K562 (cell line): ENCODE results near the gene ZBTB39. TPM values are rescaled to one million over a fixed set of nuclear protein-coding genes. Genes with fewer than 3 reads are reported as not detected.

ENCODE experiments used
- CREB1 ChIP-seq, 2 experiments: sonication (generic) in 1 of 2; formaldehyde crosslinking in 1 of 2; IDR thresholded peaks; 2 replicates each; pipeline versions ENCODE4 v1.6.1 to v1.8.0; 2012 to 2022; ENCODE audit warnings: inconsistent platforms in 1 of 2, mild to moderate bottlenecking in 1 of 2, missing genetic modification reagents in 1 of 2, moderate library complexity in 1 of 2
- ELF2 ChIP-seq: fragments of 250-450 bp; sonication (Bioruptor Pico); IDR thresholded peaks from 2 replicates; pipeline ENCODE4 v1.5.0; 2021; ENCODE audit warnings: mild to moderate bottlenecking
- HMGXB4 ChIP-seq: sonication (generic); formaldehyde crosslinking; IDR thresholded peaks from 2 replicates; pipeline ENCODE4 v1.8.1; 2023; ENCODE audit warnings: mild to moderate bottlenecking, missing genetic modification reagents
- POLR3A ChIP-seq: IDR thresholded peaks from 2 replicates; pipeline ENCODE4 v1.6.1; 2011; ENCODE audit warnings: borderline replicate concordance, mild to moderate bottlenecking, moderate library complexity; ENCODE audit not compliant: insufficient read length, insufficient read depth; ENCODE audit errors: extremely low read depth
- PRPF4 ChIP-seq: fragments of 200-400 bp; formaldehyde crosslinking; IDR thresholded peaks from one replicate; pipeline ENCODE4 v1.6.1; 2017; ENCODE audit warnings: low read length, low read depth, mild to moderate bottlenecking; ENCODE audit not compliant: insufficient read depth, poor library complexity, severe bottlenecking
- PYGO2 ChIP-seq: fragments of 450-650 bp; IDR thresholded peaks from 2 replicates; pipeline ENCODE4 v1.6.1; 2016; ENCODE audit warnings: mild to moderate bottlenecking, missing genetic modification characterization, moderate library complexity, missing compliant biosample characterization
- SAP30 ChIP-seq: fragments of 200-600 bp; sonication (generic); IDR thresholded peaks from 2 replicates; pipeline ENCODE4 v1.6.1; 2012; ENCODE audit warnings: borderline replicate concordance, low read depth, mild to moderate bottlenecking, moderate library complexity, low read length, control low read depth, inconsistent platforms; ENCODE audit not compliant: insufficient read depth, poor library complexity, severe bottlenecking
- USF2 ChIP-seq: sonication (generic); formaldehyde crosslinking; IDR thresholded peaks from 2 replicates; pipeline ENCODE4 v1.5.0; 2020; ENCODE audit warnings: missing genetic modification reagents
- ZBTB49 ChIP-seq: sonication (generic); formaldehyde crosslinking; IDR thresholded peaks from 2 replicates; pipeline ENCODE4 v1.8.0; 2022; ENCODE audit warnings: missing genetic modification reagents, mild to moderate bottlenecking, borderline replicate concordance
- ZBTB7A ChIP-seq: IDR thresholded peaks from 2 replicates; pipeline ENCODE4 v1.6.1; 2011; ENCODE audit warnings: low read depth, mild to moderate bottlenecking, low read length, moderate library complexity, borderline replicate concordance; ENCODE audit not compliant: control insufficient read depth
- ZNF512 ChIP-seq: IDR thresholded peaks from 2 replicates; pipeline ENCODE4 v1.6.1; 2016; ENCODE audit warnings: missing genetic modification characterization, missing compliant biosample characterization
- polyA plus RNA-seq, 8 experiments: library from polyadenylated mRNA; depleted of rRNA in 4 of 8; stranded (reverse) in 5 of 8; unstranded in 3 of 8; fragments of >200 nt; fragmentation: Nextera tagmentation in 2 of 8; fragmentation: Illumina TruSeq in 1 of 8; extraction: Ambion mirVana in 2 of 8; extraction: Trizol in 1 of 8; gene quantifications; 2 replicates each; pipeline versions ENCODE4 v1.2.1 to v1.2.3, GENCODE V29; 2011 to 2014; ENCODE audit warnings: inconsistent platforms in 1 of 8, missing spikeins in 1 of 8
- total RNA-seq, 7 experiments: library from RNA; depleted of rRNA in 6 of 7; stranded (reverse); fragments of >200 nt in 6 of 7; fragmentation: Illumina TruSeq in 2 of 7; extraction: Trizol in 2 of 7; gene quantifications; 2 replicates each; pipeline versions ENCODE4 v1.2.1 to v1.2.3, GENCODE V29; 2011 to 2021; ENCODE audit warnings: low replicate concordance in 1 of 7
- TF ChIP-seq, protein P1 (sequence below): fragments of 150-350 bp; IDR thresholded peaks from 2 replicates; pipeline ENCODE4 v1.6.1; 2014; ENCODE audit warnings: low read depth, mild to moderate bottlenecking, low read length, borderline replicate concordance

Gene ZBTB39
- total and polyA plus RNA-seq, 9 of the 15 experiments (the other 6 are each of a cell fraction or from before 2014, with no cell fraction given), result 3.3 to 13.3 (median 8.6) TPM

GRCh38 chr12:57039016-57039798 lies 32.9 kb upstream of the ZBTB39 start (continued):
- TF ChIP-seq USF2 (CRISPR knock-in tag) (no peak), ZBTB7A (no peak), PRPF4 (no peak), PYGO2 (tag) (no peak), SAP30 (no peak), POLR3A (no peak), ELF2 (CRISPR knock-in tag) (no peak), HMGXB4 (CRISPR knock-in tag) (no peak), CREB1 (IDR thresholded peaks at IDR 0.05) (no peak), CREB1 (CRISPR knock-in tag; IDR thresholded peaks at IDR 0.05) (no peak), ZNF512 (tag) (no peak), ZBTB49 (CRISPR knock-in tag) (no peak)
- TF ChIP-seq, protein P1, sequence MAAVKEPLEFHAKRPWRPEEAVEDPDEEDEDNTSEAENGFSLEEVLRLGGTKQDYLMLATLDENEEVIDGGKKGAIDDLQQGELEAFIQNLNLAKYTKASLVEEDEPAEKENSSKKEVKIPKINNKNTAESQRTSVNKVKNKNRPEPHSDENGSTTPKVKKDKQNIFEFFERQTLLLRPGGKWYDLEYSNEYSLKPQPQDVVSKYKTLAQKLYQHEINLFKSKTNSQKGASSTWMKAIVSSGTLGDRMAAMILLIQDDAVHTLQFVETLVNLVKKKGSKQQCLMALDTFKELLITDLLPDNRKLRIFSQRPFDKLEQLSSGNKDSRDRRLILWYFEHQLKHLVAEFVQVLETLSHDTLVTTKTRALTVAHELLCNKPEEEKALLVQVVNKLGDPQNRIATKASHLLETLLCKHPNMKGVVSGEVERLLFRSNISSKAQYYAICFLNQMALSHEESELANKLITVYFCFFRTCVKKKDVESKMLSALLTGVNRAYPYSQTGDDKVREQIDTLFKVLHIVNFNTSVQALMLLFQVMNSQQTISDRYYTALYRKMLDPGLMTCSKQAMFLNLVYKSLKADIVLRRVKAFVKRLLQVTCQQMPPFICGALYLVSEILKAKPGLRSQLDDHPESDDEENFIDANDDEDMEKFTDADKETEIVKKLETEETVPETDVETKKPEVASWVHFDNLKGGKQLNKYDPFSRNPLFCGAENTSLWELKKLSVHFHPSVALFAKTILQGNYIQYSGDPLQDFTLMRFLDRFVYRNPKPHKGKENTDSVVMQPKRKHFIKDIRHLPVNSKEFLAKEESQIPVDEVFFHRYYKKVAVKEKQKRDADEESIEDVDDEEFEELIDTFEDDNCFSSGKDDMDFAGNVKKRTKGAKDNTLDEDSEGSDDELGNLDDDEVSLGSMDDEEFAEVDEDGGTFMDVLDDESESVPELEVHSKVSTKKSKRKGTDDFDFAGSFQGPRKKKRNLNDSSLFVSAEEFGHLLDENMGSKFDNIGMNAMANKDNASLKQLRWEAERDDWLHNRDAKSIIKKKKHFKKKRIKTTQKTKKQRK, result no peak
